Keratinocyte (primary cell): ENCODE measurements around the gene NADK2. TPM values are rescaled to one million over a fixed set of nuclear protein-coding genes. Genes with fewer than 3 reads are reported as not detected.
A peak's percentile ranks its signal among the peaks of the same experiment; 100 is the strongest.

Experiments
- DNase-seq: peaks from one replicate; pipeline ENCODE4 v3.0.0-alpha.2; 2011; ENCODE audit warnings: low read depth, missing footprints, low spot score
- FAIRE-seq: peaks from 2 replicates; lab custom pipeline; 2011; peaks lifted over from hg19 to GRCh38; lab: Jason Lieb, UNC
- H2AFZ ChIP-seq: 2 replicates; pipeline ENCODE4 v1.6.0; 2012; ENCODE audit warnings: low read length, control low read depth, inconsistent platforms; ENCODE audit not compliant: control insufficient read depth
- H3K27ac ChIP-seq: 2 replicates; pipeline ENCODE4 v1.5.1; 2011; ENCODE audit warnings: low read length; ENCODE audit not compliant: control insufficient read depth, insufficient read depth
- H3K27me3 ChIP-seq: 3 replicates; pipeline ENCODE4 v1.6.0; 2011; ENCODE audit warnings: low read length; ENCODE audit not compliant: control insufficient read depth, insufficient read depth; ENCODE audit errors: extremely low read depth
- H3K36me3 ChIP-seq, 2 experiments: 2 replicates in 1 of 2; 3 replicates in 1 of 2; pipeline ENCODE4 v1.5.1; 2011; ENCODE audit warnings: low read length in 2 of 2, mild to moderate bottlenecking in 1 of 2; ENCODE audit not compliant: control insufficient read depth in 2 of 2, insufficient read depth in 2 of 2; ENCODE audit errors: extremely low read depth in 1 of 2
- H3K4me1 ChIP-seq: 3 replicates; pipeline ENCODE4 v1.5.1; 2011; ENCODE audit warnings: low read length; ENCODE audit not compliant: control insufficient read depth, insufficient read depth; ENCODE audit errors: extremely low read depth
- H3K4me2 ChIP-seq: 3 replicates; pipeline ENCODE4 v1.6.0; 2011; ENCODE audit warnings: low read depth, low read length; ENCODE audit not compliant: control insufficient read depth, insufficient read depth; ENCODE audit errors: extremely low read depth
- H3K4me3 ChIP-seq, 3 experiments: fragments of 200-600 bp in 1 of 3; sonication (generic) in 1 of 3; 2 replicates in 2 of 3; 3 replicates in 1 of 3; pipeline ENCODE4 v1.5.1; 2011 to 2016; ENCODE audit warnings: low read length in 3 of 3, mild to moderate bottlenecking in 3 of 3, control low read depth in 2 of 3, inconsistent platforms in 1 of 3, low read depth in 1 of 3, mixed read lengths in 1 of 3, mixed run types in 1 of 3, moderate library complexity in 1 of 3; ENCODE audit not compliant: control insufficient read depth in 2 of 3, insufficient read depth in 2 of 3; ENCODE audit errors: extremely low read depth in 1 of 3
- H3K79me2 ChIP-seq: 2 replicates; pipeline ENCODE4 v1.6.0; 2012; ENCODE audit warnings: low read length; ENCODE audit not compliant: control insufficient read depth, insufficient read depth
- H3K9ac ChIP-seq: 3 replicates; pipeline ENCODE4 v1.6.0; 2011; ENCODE audit warnings: low read length; ENCODE audit not compliant: control insufficient read depth, insufficient read depth; ENCODE audit errors: extremely low read depth
- H3K9me1 ChIP-seq: 3 replicates; pipeline ENCODE4 v1.6.0; 2011; ENCODE audit warnings: low read length; ENCODE audit not compliant: control insufficient read depth, insufficient read depth; ENCODE audit errors: extremely low read depth
- H3K9me3 ChIP-seq: 2 replicates; pipeline ENCODE4 v1.5.1; 2012; ENCODE audit warnings: low read depth, low read length; ENCODE audit not compliant: control insufficient read depth
- H4K20me1 ChIP-seq: 3 replicates; pipeline ENCODE4 v1.6.0; 2011; ENCODE audit warnings: low read length; ENCODE audit not compliant: control insufficient read depth, insufficient read depth; ENCODE audit errors: extremely low read depth
- EZH2 ChIP-seq: IDR thresholded peaks from one replicate; pipeline ENCODE4 v1.6.1; 2012; ENCODE audit warnings: inconsistent platforms, mild to moderate bottlenecking, low read length, moderate library complexity
- dilution Hi-C: fragments of 300-500 bp; cut with MboI; formaldehyde crosslinking; loops from one replicate; pipeline ENCODE4 v1.7.0; 2020; ENCODE audit warnings: low sequenced_read_pairs; ENCODE audit not compliant: extremely low pct_ligation_motif_present
- polyA plus RNA-seq, 5 experiments: library from polyadenylated mRNA; depleted of rRNA in 3 of 5; stranded (reverse) in 3 of 5; stranded (forward) in 1 of 5; unstranded in 1 of 5; fragments of >200 nt; gene quantifications; 1 replicate in 1 of 5; 2 replicates in 3 of 5; 3 replicates in 1 of 5; pipeline versions ENCODE4 v1.2.1 to v1.2.3, GENCODE V29; 2011 to 2012; ENCODE audit warnings: missing spikeins in 2 of 5, low read depth in 1 of 5, low replicate concordance in 1 of 5
- TF ChIP-seq, protein P1 (sequence below), 3 experiments: IDR thresholded peaks in 1 of 3; conservative IDR thresholded peaks in 1 of 3; optimal IDR thresholded peaks in 1 of 3; 2 replicates in 2 of 3; 3 replicates in 1 of 3; pipeline versions ENCODE3 to v1.5.1; 2011; ENCODE audit warnings: low read length in 3 of 3, mild to moderate bottlenecking in 3 of 3, moderate library complexity in 2 of 3, control low read depth in 1 of 3, inconsistent platforms in 1 of 3; ENCODE audit not compliant: insufficient read depth in 2 of 3; ENCODE audit errors: extremely low read depth in 1 of 3

The NADK2 gene
- polyA plus RNA-seq, 1 donor (not counting 4 experiments of a cell fraction or from before 2014, with no cell fraction given): 15.4 TPM

DNA sequence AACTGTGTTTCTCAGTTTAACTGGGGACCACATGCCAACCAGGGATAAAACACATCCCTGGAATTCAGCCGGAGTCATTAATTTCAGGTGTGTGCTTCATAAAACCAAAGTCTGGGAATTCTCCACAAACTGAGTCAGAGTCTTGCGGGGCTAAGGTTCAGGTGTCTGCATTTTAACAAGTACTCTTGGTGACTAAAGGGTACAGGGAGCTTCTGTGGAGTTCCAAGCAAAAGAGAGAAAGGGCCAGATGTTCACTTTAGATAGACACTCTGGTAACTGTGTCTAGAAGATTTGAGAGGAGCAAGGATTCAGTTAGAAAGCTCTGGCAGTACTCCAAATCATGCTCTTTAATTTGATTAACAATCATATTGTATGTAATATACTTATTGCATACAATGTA is 4.0 kb downstream of the NADK2 start:
- Histone ChIP-seq H2AFZ (no peak overlapping the region), H4K20me1 (no peaks in the 10 kb centered on the region), H3K36me3 (no peaks in the 10 kb centered on the region), H3K9me3 (no peaks in the 10 kb centered on the region), H3K9me1 (no peaks in the 10 kb centered on the region), H3K4me3 (no peak overlapping the region), H3K27ac (no peak overlapping the region), H3K27me3 (peaks cover under 1% of the 10 kb centered on the region), H3K4me2 (no peak overlapping the region), H3K79me2 (peaks cover 22% of the 10 kb centered on the region), H3K9ac (no peak overlapping the region), H3K4me1 (peaks cover 18% of the 10 kb centered on the region)
- TF ChIP-seq, protein P1, sequence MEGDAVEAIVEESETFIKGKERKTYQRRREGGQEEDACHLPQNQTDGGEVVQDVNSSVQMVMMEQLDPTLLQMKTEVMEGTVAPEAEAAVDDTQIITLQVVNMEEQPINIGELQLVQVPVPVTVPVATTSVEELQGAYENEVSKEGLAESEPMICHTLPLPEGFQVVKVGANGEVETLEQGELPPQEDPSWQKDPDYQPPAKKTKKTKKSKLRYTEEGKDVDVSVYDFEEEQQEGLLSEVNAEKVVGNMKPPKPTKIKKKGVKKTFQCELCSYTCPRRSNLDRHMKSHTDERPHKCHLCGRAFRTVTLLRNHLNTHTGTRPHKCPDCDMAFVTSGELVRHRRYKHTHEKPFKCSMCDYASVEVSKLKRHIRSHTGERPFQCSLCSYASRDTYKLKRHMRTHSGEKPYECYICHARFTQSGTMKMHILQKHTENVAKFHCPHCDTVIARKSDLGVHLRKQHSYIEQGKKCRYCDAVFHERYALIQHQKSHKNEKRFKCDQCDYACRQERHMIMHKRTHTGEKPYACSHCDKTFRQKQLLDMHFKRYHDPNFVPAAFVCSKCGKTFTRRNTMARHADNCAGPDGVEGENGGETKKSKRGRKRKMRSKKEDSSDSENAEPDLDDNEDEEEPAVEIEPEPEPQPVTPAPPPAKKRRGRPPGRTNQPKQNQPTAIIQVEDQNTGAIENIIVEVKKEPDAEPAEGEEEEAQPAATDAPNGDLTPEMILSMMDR (optimal IDR thresholded peaks at IDR 0.05 in 1 of 3, IDR thresholded peaks at IDR 0.05 in 1 of 3, conservative IDR thresholded peaks at IDR 0.05 in 1 of 3; ENCODE audit: extremely low read depth in 1 of 3, insufficient read depth in 2 of 3, low read length in 3 of 3): no peak
- TF ChIP-seq EZH2: no peak
- DNase-seq: peak; percentile 9
- no peak for FAIRE-seq
- dilution Hi-C loops: no loop called here

DNA sequence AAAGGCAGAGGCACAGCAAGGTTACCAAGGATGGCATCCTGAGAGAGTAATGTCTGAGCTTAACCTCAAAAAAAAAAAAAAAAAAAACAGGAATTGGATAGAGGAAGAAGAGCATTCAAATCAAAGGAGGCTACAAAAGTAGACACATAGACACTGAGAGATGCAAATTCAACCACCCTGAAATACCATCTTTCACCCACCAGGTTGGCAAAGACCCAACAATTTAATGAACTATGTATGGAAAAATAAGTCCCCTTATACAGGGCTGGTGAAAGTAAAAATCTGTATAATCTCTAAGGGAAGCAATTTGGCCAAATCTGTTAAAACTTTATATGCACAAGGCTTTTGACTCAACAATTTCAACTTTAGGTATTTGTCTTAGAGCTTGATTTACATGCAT is 4.9 kb downstream of the NADK2 start:
- Histone ChIP-seq H3K9ac (no peak overlapping the region), H3K9me1 (no peaks in the 10 kb centered on the region), H3K4me3 (no peak overlapping the region), H4K20me1 (no peaks in the 10 kb centered on the region), H3K9me3 (no peaks in the 10 kb centered on the region), H3K36me3 (no peaks in the 10 kb centered on the region), H3K4me1 (peaks cover 18% of the 10 kb centered on the region), H3K79me2 (peaks cover 22% of the 10 kb centered on the region), H3K27ac (no peak overlapping the region), H2AFZ (no peak overlapping the region), H3K4me2 (no peak overlapping the region), H3K27me3 (no peaks in the 10 kb centered on the region)
- TF ChIP-seq, protein P1 (optimal IDR thresholded peaks at IDR 0.05 in 1 of 3, IDR thresholded peaks at IDR 0.05 in 1 of 3, conservative IDR thresholded peaks at IDR 0.05 in 1 of 3; ENCODE audit: extremely low read depth in 1 of 3, insufficient read depth in 2 of 3, low read length in 3 of 3): no peak
- TF ChIP-seq EZH2: no peak
- DNase-seq: no peak
- dilution Hi-C loops: no loop called here
- no peak for FAIRE-seq
